Measurements from ENCODE around the gene HSFX1. TPM values are rescaled to one million over a fixed set of nuclear protein-coding genes. Genes with fewer than 3 reads are reported as not detected.
A peak's percentile ranks its signal among the peaks of the same experiment; 100 is the strongest.

The HSFX1 gene
- total and polyA plus RNA-seq, 9 of the 15 experiments (the other 6 are each of a cell fraction or from before 2014, with no cell fraction given) = 0.10 TPM; not detected in 8

GRCh38 chrX:149825424-149825823, 51.6 kb downstream of the HSFX1 start (continued):
- peak; percentile 46 to 69 (median 48); a peak in 5 of 6 replicates for TF ChIP-seq CTCF (IDR thresholded peaks at IDR 0.05 in 2 of 3, conservative IDR thresholded peaks at IDR 0.05 in 1 of 3; ENCODE audit: insufficient read depth in 2 of 3, low read depth in 1 of 3, low read length in 3 of 3)
- no peak for TF ChIP-seq FOXK2 (conservative IDR thresholded peaks at IDR 0.05 in 1 of 2, IDR thresholded peaks at IDR 0.05 in 1 of 2; ENCODE audit: low read depth in 2 of 2)
- peak; percentile 16 to 44; a peak in 2 of 4 replicates for TF ChIP-seq RAD21 (CRISPR knock-in tag; conservative IDR thresholded peaks at IDR 0.05 in 1 of 2, IDR thresholded peaks at IDR 0.05 in 1 of 2)
- no peak for TF ChIP-seq EHMT2 (IDR thresholded peaks at IDR 0.05)

Small RNAs within 50 kb of the gene (small RNA-seq; reads per million reads assigned to genes)
- gene AC244098.1 (not detected), gene AC244098.2 (not detected), gene AC244098.3 (not detected)

Other genes with a start within 250 kb of the HSFX1 start
Only the 7 nearest of the 10 such genes appear.
- gene HSFX2, start 178.8 kb upstream of the HSFX1 start, total RNA-seq (2014; rRNA removed) = 0.33 TPM in 1 of 2 replicates, not detected in the other
- not detected in 2 replicates for gene HSFX2, start 178.8 kb upstream of the HSFX1 start, total RNA-seq (2014; rRNA removed; fragmentation: Illumina TruSeq; extraction: Trizol)
- gene HSFX2, start 178.8 kb upstream of the HSFX1 start, total RNA-seq (2015; rRNA removed; fragmentation: Illumina TruSeq; extraction: Trizol) = 0.11 TPM in 1 of 2 replicates, not detected in the other
- 0.11 TPM in 1 of 2 replicates, not detected in the other for gene HSFX2, start 178.8 kb upstream of the HSFX1 start, total RNA-seq (2021)
- 0.10 and 0.12 TPM in 2 replicates for gene HSFX2, start 178.8 kb upstream of the HSFX1 start, polyA plus RNA-seq (2011; rRNA removed)
- gene HSFX2, start 178.8 kb upstream of the HSFX1 start, polyA plus RNA-seq (2014; fragmentation: Illumina TruSeq; extraction: Trizol) = 0.11 TPM in 1 of 2 replicates, not detected in the other
- gene HSFX2, start 178.8 kb upstream of the HSFX1 start, polyA plus RNA-seq (2014; fragmentation: Nextera tagmentation; extraction: Ambion mirVana) = under 1 TPM in 1 of 2 experiments, not detected in 1; 0.18 TPM
- gene HSFX2, start 178.8 kb upstream of the HSFX1 start, polyA plus RNA-seq (2014; rRNA removed) = not detected in 2 replicates
- 2.1 and 4.2 TPM in 2 replicates for gene TMEM185A, start 142.3 kb upstream of the HSFX1 start, total RNA-seq (2014; rRNA removed)
- 4.5 and 4.8 TPM in 2 replicates for gene TMEM185A, start 142.3 kb upstream of the HSFX1 start, total RNA-seq (2014; rRNA removed; fragmentation: Illumina TruSeq; extraction: Trizol)
- gene TMEM185A, start 142.3 kb upstream of the HSFX1 start, total RNA-seq (2015; rRNA removed; fragmentation: Illumina TruSeq; extraction: Trizol) = 3.7 and 5.9 TPM in 2 replicates
- 6.8 and 8.8 TPM in 2 replicates for gene TMEM185A, start 142.3 kb upstream of the HSFX1 start, total RNA-seq (2021)
- 12.6 and 13.7 TPM in 2 replicates for gene TMEM185A, start 142.3 kb upstream of the HSFX1 start, polyA plus RNA-seq (2011; rRNA removed)
- gene TMEM185A, start 142.3 kb upstream of the HSFX1 start, polyA plus RNA-seq (2014; fragmentation: Illumina TruSeq; extraction: Trizol) = 5.4 and 5.8 TPM in 2 replicates
- gene TMEM185A, start 142.3 kb upstream of the HSFX1 start, polyA plus RNA-seq (2014; fragmentation: Nextera tagmentation; extraction: Ambion mirVana) = 1 to 10 TPM in 1 of 2 experiments, under 1 TPM in 1; 0.97 to 1.7 TPM
- 5.7 and 6.4 TPM in 2 replicates for gene TMEM185A, start 142.3 kb upstream of the HSFX1 start, polyA plus RNA-seq (2014; rRNA removed)
- gene MAGEA11, start 62.0 kb upstream of the HSFX1 start, total RNA-seq (2014; rRNA removed) = not detected in 2 replicates
- not detected in 2 replicates for gene MAGEA11, start 62.0 kb upstream of the HSFX1 start, total RNA-seq (2014; rRNA removed; fragmentation: Illumina TruSeq; extraction: Trizol)
- not detected in 2 replicates for gene MAGEA11, start 62.0 kb upstream of the HSFX1 start, total RNA-seq (2015; rRNA removed; fragmentation: Illumina TruSeq; extraction: Trizol)
- 0.11 TPM in 1 of 2 replicates, not detected in the other for gene MAGEA11, start 62.0 kb upstream of the HSFX1 start, total RNA-seq (2021)
- 0.11 and 0.18 TPM in 2 replicates for gene MAGEA11, start 62.0 kb upstream of the HSFX1 start, polyA plus RNA-seq (2011; rRNA removed)
- not detected in 2 replicates for gene MAGEA11, start 62.0 kb upstream of the HSFX1 start, polyA plus RNA-seq (2014; fragmentation: Illumina TruSeq; extraction: Trizol)
- under 1 TPM in 1 of 2 experiments, not detected in 1; 0.04 TPM for gene MAGEA11, start 62.0 kb upstream of the HSFX1 start, polyA plus RNA-seq (2014; fragmentation: Nextera tagmentation; extraction: Ambion mirVana)
- gene MAGEA11, start 62.0 kb upstream of the HSFX1 start, polyA plus RNA-seq (2014; rRNA removed) = not detected in 2 replicates
- gene MAGEA9, start 7.9 kb downstream of the HSFX1 start, total RNA-seq (2014; rRNA removed) = 1.0 TPM in 1 of 2 replicates, not detected in the other
- gene MAGEA9, start 7.9 kb downstream of the HSFX1 start, total RNA-seq (2014; rRNA removed; fragmentation: Illumina TruSeq; extraction: Trizol) = not detected in 2 replicates
- 0.49 TPM in 1 of 2 replicates, not detected in the other for gene MAGEA9, start 7.9 kb downstream of the HSFX1 start, total RNA-seq (2015; rRNA removed; fragmentation: Illumina TruSeq; extraction: Trizol)
- not detected in 2 replicates for gene MAGEA9, start 7.9 kb downstream of the HSFX1 start, total RNA-seq (2021)
- 0.17 TPM in 1 of 2 replicates, not detected in the other for gene MAGEA9, start 7.9 kb downstream of the HSFX1 start, polyA plus RNA-seq (2011; rRNA removed)
- 0.44 TPM in 1 of 2 replicates, not detected in the other for gene MAGEA9, start 7.9 kb downstream of the HSFX1 start, polyA plus RNA-seq (2014; fragmentation: Illumina TruSeq; extraction: Trizol)
- gene MAGEA9, start 7.9 kb downstream of the HSFX1 start, polyA plus RNA-seq (2014; fragmentation: Nextera tagmentation; extraction: Ambion mirVana) = under 1 TPM; 0.08 to 0.25 TPM
- gene MAGEA9, start 7.9 kb downstream of the HSFX1 start, polyA plus RNA-seq (2014; rRNA removed) = 0.53 and 0.65 TPM in 2 replicates
- gene MAGEA8, start 107.1 kb downstream of the HSFX1 start, total RNA-seq (2014; rRNA removed) = 1.5 and 1.8 TPM in 2 replicates
- gene MAGEA8, start 107.1 kb downstream of the HSFX1 start, total RNA-seq (2014; rRNA removed; fragmentation: Illumina TruSeq; extraction: Trizol) = 1.5 and 1.9 TPM in 2 replicates
- gene MAGEA8, start 107.1 kb downstream of the HSFX1 start, total RNA-seq (2015; rRNA removed; fragmentation: Illumina TruSeq; extraction: Trizol) = 1.3 and 1.8 TPM in 2 replicates
- 2.2 and 2.9 TPM in 2 replicates for gene MAGEA8, start 107.1 kb downstream of the HSFX1 start, total RNA-seq (2021)
- gene MAGEA8, start 107.1 kb downstream of the HSFX1 start, polyA plus RNA-seq (2011; rRNA removed) = 1.3 and 4.6 TPM in 2 replicates
- gene MAGEA8, start 107.1 kb downstream of the HSFX1 start, polyA plus RNA-seq (2014; fragmentation: Illumina TruSeq; extraction: Trizol) = 2.2 and 2.4 TPM in 2 replicates
- gene MAGEA8, start 107.1 kb downstream of the HSFX1 start, polyA plus RNA-seq (2014; fragmentation: Nextera tagmentation; extraction: Ambion mirVana) = 1 to 10 TPM in 1 of 2 experiments, under 1 TPM in 1; 0.49 to 1.7 TPM
- 2.1 and 2.5 TPM in 2 replicates for gene MAGEA8, start 107.1 kb downstream of the HSFX1 start, polyA plus RNA-seq (2014; rRNA removed)
- gene HSFX4, start 155.5 kb downstream of the HSFX1 start, total RNA-seq (2014; rRNA removed) = 0.14 TPM in 1 of 2 replicates, not detected in the other
- gene HSFX4, start 155.5 kb downstream of the HSFX1 start, total RNA-seq (2014; rRNA removed; fragmentation: Illumina TruSeq; extraction: Trizol) = not detected in 2 replicates
- gene HSFX4, start 155.5 kb downstream of the HSFX1 start, total RNA-seq (2015; rRNA removed; fragmentation: Illumina TruSeq; extraction: Trizol) = not detected in 2 replicates
- not detected in 2 replicates for gene HSFX4, start 155.5 kb downstream of the HSFX1 start, total RNA-seq (2021)
- not detected in 2 replicates for gene HSFX4, start 155.5 kb downstream of the HSFX1 start, polyA plus RNA-seq (2011; rRNA removed)
- gene HSFX4, start 155.5 kb downstream of the HSFX1 start, polyA plus RNA-seq (2014; fragmentation: Illumina TruSeq; extraction: Trizol) = not detected in 2 replicates
- under 1 TPM; 0.10 to 0.24 TPM for gene HSFX4, start 155.5 kb downstream of the HSFX1 start, polyA plus RNA-seq (2014; fragmentation: Nextera tagmentation; extraction: Ambion mirVana)
- not detected in 2 replicates for gene HSFX4, start 155.5 kb downstream of the HSFX1 start, polyA plus RNA-seq (2014; rRNA removed)
- gene EOLA2, start 164.4 kb downstream of the HSFX1 start, total RNA-seq (2014; rRNA removed) = 47.0 and 48.8 TPM in 2 replicates
- 22.4 and 27.7 TPM in 2 replicates for gene EOLA2, start 164.4 kb downstream of the HSFX1 start, total RNA-seq (2014; rRNA removed; fragmentation: Illumina TruSeq; extraction: Trizol)
- gene EOLA2, start 164.4 kb downstream of the HSFX1 start, total RNA-seq (2015; rRNA removed; fragmentation: Illumina TruSeq; extraction: Trizol) = 27.6 and 29.1 TPM in 2 replicates
- gene EOLA2, start 164.4 kb downstream of the HSFX1 start, total RNA-seq (2021) = 47.7 and 51.5 TPM in 2 replicates
- gene EOLA2, start 164.4 kb downstream of the HSFX1 start, polyA plus RNA-seq (2011; rRNA removed) = 50.8 and 61.5 TPM in 2 replicates
- gene EOLA2, start 164.4 kb downstream of the HSFX1 start, polyA plus RNA-seq (2014; fragmentation: Illumina TruSeq; extraction: Trizol) = 44.3 and 48.8 TPM in 2 replicates
- gene EOLA2, start 164.4 kb downstream of the HSFX1 start, polyA plus RNA-seq (2014; fragmentation: Nextera tagmentation; extraction: Ambion mirVana) = 10 to 100 TPM; 33.7 to 44.1 TPM
- gene EOLA2, start 164.4 kb downstream of the HSFX1 start, polyA plus RNA-seq (2014; rRNA removed) = 52.2 and 52.9 TPM in 2 replicates

All from K562 (cell line).